ENCODE data around the gene SLC20A1. TPM values are rescaled to one million over a fixed set of nuclear protein-coding genes. Genes with fewer than 3 reads are reported as not detected.

SLC20A1 gene
- total RNA-seq, 1 experiment from 2014 or later, result 48.3 TPM

- Histone ChIP-seq H3K4me1 (replicated peaks) (peaks cover 61% of the 10 kb centered on the region), H3K27me3 (replicated peaks) (no peaks in the 10 kb centered on the region), H3K27ac (peak overlapping the region; percentile 68), H3K9me3 (replicated peaks) (no peaks in the 10 kb centered on the region), H3K4me3 (no peak overlapping the region), H3K36me3 (no peaks in the 10 kb centered on the region)
- peak; percentile 57 to 80 for DNase-seq (ENCODE audit: low read depth in 1 of 2, low spot score in 2 of 2)
Measured at GRCh38 chr2:112688086-112688880, 42.5 kb downstream of the SLC20A1 start.

GRCh38 chr2:112690853-112691401, 45.2 kb downstream of the SLC20A1 start:
- peaks cover 47% of the 10 kb centered on the region for H3K4me1 ChIP-seq (replicated peaks)
- no peak overlapping the region for H3K4me3 ChIP-seq
- H3K36me3 ChIP-seq, result no peaks in the 10 kb centered on the region
- H3K27me3 ChIP-seq (replicated peaks), result no peaks in the 10 kb centered on the region
- DNase-seq (ENCODE audit: low read depth in 1 of 2, low spot score in 2 of 2), result peak; percentile 71 to 72
- no peaks in the 10 kb centered on the region for H3K9me3 ChIP-seq (replicated peaks)
- peak overlapping the region; percentile 45 for H3K27ac ChIP-seq

GRCh38 chr2:112691881-112692281, 46.1 kb downstream of the SLC20A1 start:
- Histone ChIP-seq H3K27ac (peak overlapping the region; percentile 45), H3K9me3 (replicated peaks) (no peaks in the 10 kb centered on the region), H3K27me3 (replicated peaks) (no peaks in the 10 kb centered on the region), H3K36me3 (no peaks in the 10 kb centered on the region), H3K4me3 (no peak overlapping the region), H3K4me1 (replicated peaks) (peaks cover 47% of the 10 kb centered on the region)
- peak in 1 of 2 experiments; percentile 4 for DNase-seq (ENCODE audit: low read depth in 1 of 2, low spot score in 2 of 2)

- no peaks in the 10 kb centered on the region for H3K27me3 ChIP-seq (replicated peaks)
- no peaks in the 10 kb centered on the region for H3K9me3 ChIP-seq (replicated peaks)
- DNase-seq (ENCODE audit: low read depth in 1 of 2, low spot score in 2 of 2), result peak; percentile 60 to 77
- no peak overlapping the region for H3K4me3 ChIP-seq
- no peaks in the 10 kb centered on the region for H3K36me3 ChIP-seq
- H3K27ac ChIP-seq, result peak overlapping the region; percentile 47
- peaks cover 47% of the 10 kb centered on the region for H3K4me1 ChIP-seq (replicated peaks)
Measured at GRCh38 chr2:112692495-112692911, 46.8 kb downstream of the SLC20A1 start.

GRCh38 chr2:112692918-112693317, 47.2 kb downstream of the SLC20A1 start:
- peak in 1 of 2 experiments; percentile 38 for DNase-seq (ENCODE audit: low read depth in 1 of 2, low spot score in 2 of 2)
- no peaks in the 10 kb centered on the region for H3K9me3 ChIP-seq (replicated peaks)
- H3K4me3 ChIP-seq, result no peak overlapping the region
- no peaks in the 10 kb centered on the region for H3K36me3 ChIP-seq
- H3K4me1 ChIP-seq (replicated peaks), result peaks cover 43% of the 10 kb centered on the region
- peak overlapping the region; percentile 47 for H3K27ac ChIP-seq
- H3K27me3 ChIP-seq (replicated peaks), result no peaks in the 10 kb centered on the region

GRCh38 chr2:112693596-112693995, 47.9 kb downstream of the SLC20A1 start:
- Histone ChIP-seq H3K4me3 (no peak overlapping the region), H3K4me1 (replicated peaks) (peaks cover 36% of the 10 kb centered on the region), H3K27ac (no peak overlapping the region), H3K27me3 (replicated peaks) (no peaks in the 10 kb centered on the region), H3K36me3 (no peaks in the 10 kb centered on the region), H3K9me3 (replicated peaks) (no peaks in the 10 kb centered on the region)
- DNase-seq (ENCODE audit: low read depth in 1 of 2, low spot score in 2 of 2), result peak in 1 of 2 experiments; percentile 39

- no peak overlapping the region for H3K27ac ChIP-seq
- H3K9me3 ChIP-seq (replicated peaks), result no peaks in the 10 kb centered on the region
- H3K36me3 ChIP-seq, result no peaks in the 10 kb centered on the region
- no peaks in the 10 kb centered on the region for H3K27me3 ChIP-seq (replicated peaks)
- no peak overlapping the region for H3K4me3 ChIP-seq
- H3K4me1 ChIP-seq (replicated peaks), result peaks cover 30% of the 10 kb centered on the region
- DNase-seq (ENCODE audit: low read depth in 1 of 2, low spot score in 2 of 2), result peak in 1 of 2 experiments; percentile 22
Measured at GRCh38 chr2:112694182-112694581, 48.4 kb downstream of the SLC20A1 start.

- no peaks in the 10 kb centered on the region; the same call in 1 of the 2 replicates for H3K27me3 ChIP-seq (replicated peaks)
- no peaks in the 10 kb centered on the region for H3K36me3 ChIP-seq
- H3K4me3 ChIP-seq, result no peak overlapping the region
- H3K27ac ChIP-seq, result no peak overlapping the region
- H3K9me3 ChIP-seq (replicated peaks), result no peaks in the 10 kb centered on the region
- DNase-seq (ENCODE audit: low read depth in 1 of 2, low spot score in 2 of 2), result no peak
- H3K4me1 ChIP-seq (replicated peaks), result no peaks in the 10 kb centered on the region
Measured at GRCh38 chr2:112698834-112699515, 53.2 kb downstream of the SLC20A1 start.

- Histone ChIP-seq H3K27me3 (replicated peaks) (no peaks in the 10 kb centered on the region; the same call in 1 of the 2 replicates), H3K4me3 (no peak overlapping the region), H3K4me1 (replicated peaks) (no peaks in the 10 kb centered on the region), H3K9me3 (replicated peaks) (no peaks in the 10 kb centered on the region), H3K36me3 (no peaks in the 10 kb centered on the region), H3K27ac (no peak overlapping the region)
- DNase-seq (ENCODE audit: low read depth in 1 of 2, low spot score in 2 of 2), result no peak
Measured at GRCh38 chr2:112699984-112700667, 54.4 kb downstream of the SLC20A1 start.

- Histone ChIP-seq H3K27ac (no peak overlapping the region), H3K9me3 (replicated peaks) (no peaks in the 10 kb centered on the region), H3K36me3 (no peaks in the 10 kb centered on the region), H3K27me3 (replicated peaks) (no peaks in the 10 kb centered on the region; the same call in 1 of the 2 replicates), H3K4me3 (no peak overlapping the region), H3K4me1 (replicated peaks) (no peaks in the 10 kb centered on the region)
- peak in 1 of 2 experiments; percentile 7 for DNase-seq (ENCODE audit: low read depth in 1 of 2, low spot score in 2 of 2)
Measured at GRCh38 chr2:112701052-112701451, 55.3 kb downstream of the SLC20A1 start.

- no peaks in the 10 kb centered on the region for H3K9me3 ChIP-seq (replicated peaks)
- no peaks in the 10 kb centered on the region for H3K36me3 ChIP-seq
- no peak overlapping the region for H3K4me3 ChIP-seq
- no peaks in the 10 kb centered on the region; the same call in 1 of the 2 replicates for H3K27me3 ChIP-seq (replicated peaks)
- H3K27ac ChIP-seq, result no peak overlapping the region
- DNase-seq (ENCODE audit: low read depth in 1 of 2, low spot score in 2 of 2), result peak in 1 of 2 experiments; percentile 2
- no peaks in the 10 kb centered on the region for H3K4me1 ChIP-seq (replicated peaks)
Measured at GRCh38 chr2:112703684-112704083, 57.9 kb downstream of the SLC20A1 start.

- H3K4me1 ChIP-seq (replicated peaks), result no peaks in the 10 kb centered on the region
- H3K27me3 ChIP-seq (replicated peaks), result no peaks in the 10 kb centered on the region; the same call in 1 of the 2 replicates
- H3K27ac ChIP-seq, result no peak overlapping the region
- H3K36me3 ChIP-seq, result no peaks in the 10 kb centered on the region
- no peak overlapping the region for H3K4me3 ChIP-seq
- H3K9me3 ChIP-seq (replicated peaks), result no peaks in the 10 kb centered on the region
- DNase-seq (ENCODE audit: low read depth in 1 of 2, low spot score in 2 of 2), result no peak
Measured at GRCh38 chr2:112705575-112705974, 59.8 kb downstream of the SLC20A1 start.

- Histone ChIP-seq H3K27me3 (replicated peaks) (no peaks in the 10 kb centered on the region; the same call in 1 of the 2 replicates), H3K9me3 (replicated peaks) (no peaks in the 10 kb centered on the region), H3K36me3 (no peaks in the 10 kb centered on the region), H3K4me3 (no peak overlapping the region), H3K27ac (no peak overlapping the region), H3K4me1 (replicated peaks) (no peaks in the 10 kb centered on the region)
- DNase-seq (ENCODE audit: low read depth in 1 of 2, low spot score in 2 of 2), result peak in 1 of 2 experiments; percentile 29
Measured at GRCh38 chr2:112706170-112706664, 60.5 kb downstream of the SLC20A1 start.
